Mesenchymal stem cell (in vitro differentiated cells and primary cell): ENCODE measurements around the gene FBXO41.
A peak's percentile ranks its signal among the peaks of the same experiment; 100 is the strongest.

Experiments used
- DNase-seq: peaks from one replicate; pipeline ENCODE4 v3.0.0-alpha.2; 2013
- H2AFZ ChIP-seq: one replicate; pipeline ENCODE4 v1.6.1; 2013; ENCODE audit warnings: low read depth, mild to moderate bottlenecking, control low read depth, inconsistent platforms, low read length, moderate library complexity
- H2AK5ac ChIP-seq: 2 replicates; pipeline ENCODE4 v1.6.1; 2013; ENCODE audit warnings: low read length, moderate library complexity, mild to moderate bottlenecking, inconsistent platforms; ENCODE audit not compliant: severe bottlenecking
- H2BK120ac ChIP-seq: one replicate; pipeline ENCODE4 v1.6.1; 2013; ENCODE audit warnings: low read depth, mild to moderate bottlenecking, inconsistent platforms, low read length, moderate library complexity
- H2BK12ac ChIP-seq, 2 experiments: one replicate each; pipeline ENCODE4 v1.6.1; 2013; ENCODE audit warnings: inconsistent platforms in 2 of 2, low read length in 2 of 2, mild to moderate bottlenecking in 2 of 2, moderate library complexity in 2 of 2, control low read depth in 1 of 2
- H2BK15ac ChIP-seq: one replicate; pipeline ENCODE4 v1.6.1; 2013; ENCODE audit warnings: mild to moderate bottlenecking, low read depth, inconsistent platforms; ENCODE audit not compliant: poor library complexity, severe bottlenecking
- H2BK5ac ChIP-seq: 2 replicates; pipeline ENCODE4 v1.6.1; 2013; ENCODE audit warnings: low read depth, mild to moderate bottlenecking, low read length, control low read depth, inconsistent platforms; ENCODE audit not compliant: poor library complexity, severe bottlenecking
- H3K14ac ChIP-seq, 2 experiments: one replicate each; pipeline ENCODE4 v1.6.1; 2013; ENCODE audit warnings: inconsistent platforms in 2 of 2, low read length in 2 of 2, control low read depth in 1 of 2, mild to moderate bottlenecking in 1 of 2, moderate library complexity in 1 of 2
- H3K18ac ChIP-seq, 2 experiments: one replicate each; pipeline ENCODE4 v1.6.1; 2013; ENCODE audit warnings: inconsistent platforms in 2 of 2, low read length in 2 of 2, control low read depth in 1 of 2, low read depth in 1 of 2, mild to moderate bottlenecking in 1 of 2
- H3K23ac ChIP-seq, 2 experiments: one replicate each; pipeline ENCODE4 v1.6.1; 2013; ENCODE audit warnings: inconsistent platforms in 2 of 2, low read length in 2 of 2, mild to moderate bottlenecking in 2 of 2, moderate library complexity in 2 of 2, control low read depth in 1 of 2
- H3K27ac ChIP-seq: 2 replicates; pipeline ENCODE4 v1.5.1; 2013; ENCODE audit warnings: mild to moderate bottlenecking, moderate library complexity, low read length, control low read depth, inconsistent platforms; ENCODE audit not compliant: poor library complexity, severe bottlenecking
- H3K27me3 ChIP-seq, 2 experiments: 2 replicates each; pipeline versions ENCODE4 v1.6.1 to v1.7.0; 2013; ENCODE audit warnings: low read length in 2 of 2, mild to moderate bottlenecking in 2 of 2, moderate library complexity in 2 of 2, control low read depth in 1 of 2, inconsistent platforms in 1 of 2; ENCODE audit not compliant: control insufficient read depth in 1 of 2, insufficient read depth in 1 of 2
- H3K36me3 ChIP-seq, 2 experiments: 2 replicates each; pipeline versions ENCODE4 v1.6.1 to v1.7.0; 2013; ENCODE audit warnings: low read length in 2 of 2, control low read depth in 1 of 2, inconsistent platforms in 1 of 2, low read depth in 1 of 2, mild to moderate bottlenecking in 1 of 2; ENCODE audit not compliant: insufficient read depth in 2 of 2, control insufficient read depth in 1 of 2
- H3K4ac ChIP-seq, 2 experiments: one replicate each; pipeline ENCODE4 v1.6.1; 2013; ENCODE audit warnings: inconsistent platforms in 2 of 2, low read length in 2 of 2, mild to moderate bottlenecking in 2 of 2, moderate library complexity in 2 of 2, control low read depth in 1 of 2, low read depth in 1 of 2
- H3K4me1 ChIP-seq: 2 replicates; pipeline ENCODE4 v1.6.1; 2013; ENCODE audit warnings: low read depth, low read length, control low read depth; ENCODE audit not compliant: control insufficient read depth, insufficient read depth
- H3K4me2 ChIP-seq: 2 replicates; pipeline ENCODE4 v1.6.1; 2013; ENCODE audit warnings: low read length, mild to moderate bottlenecking, inconsistent platforms; ENCODE audit not compliant: poor library complexity, severe bottlenecking
- H3K4me3 ChIP-seq, 2 experiments: 2 replicates each; pipeline versions ENCODE4 v1.5.1 to v1.7.0; 2013; ENCODE audit warnings: low read length in 2 of 2, mild to moderate bottlenecking in 2 of 2, control low read depth in 1 of 2, low read depth in 1 of 2; ENCODE audit not compliant: insufficient read depth in 1 of 2
- H3K79me1 ChIP-seq: replicated peaks from 2 replicates; pipeline ENCODE4 v1.6.1; 2013; ENCODE audit warnings: mild to moderate bottlenecking, control low read depth, low read length, inconsistent platforms; ENCODE audit not compliant: poor library complexity, severe bottlenecking
- H3K9ac ChIP-seq: 2 replicates; pipeline ENCODE4 v1.7.0; 2013; ENCODE audit warnings: mild to moderate bottlenecking, low read length, moderate library complexity
- H3K9me3 ChIP-seq: 2 replicates; pipeline ENCODE4 v1.7.0; 2013; ENCODE audit warnings: mild to moderate bottlenecking, low read length; ENCODE audit not compliant: control insufficient read depth
- H4K8ac ChIP-seq: one replicate; pipeline ENCODE4 v1.6.1; 2013; ENCODE audit warnings: inconsistent platforms, mild to moderate bottlenecking, low read length, moderate library complexity
- H4K91ac ChIP-seq: one replicate; pipeline ENCODE4 v1.6.1; 2013; ENCODE audit warnings: mild to moderate bottlenecking, low read length, inconsistent platforms
- WGBS: methylation state at CpG from one replicate; pipeline ENCODE4 v1.1.7; 2013; ENCODE audit warnings: mixed read lengths; 5-methylcytosine and 5-hydroxymethylcytosine counted together

Gene FBXO41

GRCh38 chr2:73291461-73292315 lies 7.4 kb upstream of the FBXO41 start:
- Histone ChIP-seq H2AK5ac (no peak overlapping the region), H2BK12ac (no peak overlapping the region)
- WGBS: 2% methylated on average over 54 of the region's 82 CpGs

GRCh38 chr2:73291093-73291460 lies 6.8 kb upstream of the FBXO41 start:
- Histone ChIP-seq H3K4me2 (peak overlapping the region; percentile 57), H4K8ac (no peak overlapping the region), H3K18ac (no peak overlapping the region), H4K91ac (no peak overlapping the region), H3K23ac (no peak overlapping the region), H2AFZ (no peak overlapping the region), H2BK15ac (no peak overlapping the region), H2BK120ac (no peak overlapping the region), H3K4me1 (peaks cover 24% of the 10 kb centered on the region), H3K14ac (no peak overlapping the region), H2AK5ac (no peak overlapping the region), H3K9ac (no peak overlapping the region), H3K27ac (no peak overlapping the region), H3K9me3 (peaks cover 5% of the 10 kb centered on the region), H3K4ac (no peak overlapping the region), H2BK5ac (no peak overlapping the region), H3K36me3 (no peaks in the 10 kb centered on the region), H3K4me3 (peak overlapping the region in 1 of 2 experiments; percentile 37), H3K27me3 (peaks cover 94 to 96% of the 10 kb centered on the region in 2 experiments), H3K79me1 (no peaks in the 10 kb centered on the region), H2BK12ac (no peak overlapping the region)
- WGBS: 13% methylated on average over 17 of the region's 34 CpGs
- peak; percentile 60 for DNase-seq

More at GRCh38 chr2:73291461-73292315, 7.4 kb upstream of the FBXO41 start:
- H3K18ac ChIP-seq: no peak overlapping the region
- H2BK15ac ChIP-seq: no peak overlapping the region
- H3K27me3 ChIP-seq: peaks cover 94 to 96% of the 10 kb centered on the region in 2 experiments
- no peak for DNase-seq
- peak overlapping the region; percentile 57 for H3K4me2 ChIP-seq
- no peak overlapping the region for H2BK5ac ChIP-seq
- H3K36me3 ChIP-seq: no peaks in the 10 kb centered on the region
- peaks cover 5% of the 10 kb centered on the region for H3K9me3 ChIP-seq
- peaks cover 24% of the 10 kb centered on the region for H3K4me1 ChIP-seq
- H3K14ac ChIP-seq: no peak overlapping the region
- H4K8ac ChIP-seq: no peak overlapping the region
- H2AFZ ChIP-seq: no peak overlapping the region
- H3K9ac ChIP-seq: no peak overlapping the region
- no peak overlapping the region for H3K23ac ChIP-seq
- no peak overlapping the region for H2BK120ac ChIP-seq
- no peak overlapping the region for H3K4ac ChIP-seq
- no peaks in the 10 kb centered on the region for H3K79me1 ChIP-seq
- H3K27ac ChIP-seq: no peak overlapping the region
- no peak overlapping the region for H4K91ac ChIP-seq
- H3K4me3 ChIP-seq: peak overlapping the region in 1 of 2 experiments; percentile 37

- Histone ChIP-seq H3K9me3 (peaks cover 5% of the 10 kb centered on the region), H2AFZ (no peak overlapping the region), H3K36me3 (no peaks in the 10 kb centered on the region), H4K8ac (no peak overlapping the region), H2BK120ac (no peak overlapping the region), H3K18ac (no peak overlapping the region), H3K4me3 (no peak overlapping the region), H2BK12ac (no peak overlapping the region), H3K4ac (no peak overlapping the region), H3K14ac (no peak overlapping the region), H3K23ac (no peak overlapping the region), H3K27ac (no peak overlapping the region), H2AK5ac (no peak overlapping the region), H3K4me1 (peaks cover 24% of the 10 kb centered on the region), H2BK5ac (no peak overlapping the region), H2BK15ac (no peak overlapping the region), H3K9ac (no peak overlapping the region), H3K27me3 (peaks cover 94 to 96% of the 10 kb centered on the region in 2 experiments), H4K91ac (no peak overlapping the region), H3K4me2 (no peak overlapping the region), H3K79me1 (no peaks in the 10 kb centered on the region)
- WGBS: 37% methylated on average over 3 of the region's 6 CpGs
- peak; percentile 40 for DNase-seq
Measured at GRCh38 chr2:73290049-73290839, 6.0 kb upstream of the FBXO41 start.

GRCh38 chr2:73289304-73289703 lies 5.0 kb upstream of the FBXO41 start:
- no peak for DNase-seq
- H3K9me3 ChIP-seq: peaks cover 1% of the 10 kb centered on the region
- H4K8ac ChIP-seq: no peak overlapping the region

More at GRCh38 chr2:73289304-73289703, 5.0 kb upstream of the FBXO41 start:
- Histone ChIP-seq H3K18ac (no peak overlapping the region), H3K27me3 (peaks cover 92 to 93% of the 10 kb centered on the region in 2 experiments), H3K4me3 (no peak overlapping the region), H3K9ac (no peak overlapping the region), H3K79me1 (no peaks in the 10 kb centered on the region), H2BK12ac (no peak overlapping the region), H3K4me2 (no peak overlapping the region), H2BK120ac (no peak overlapping the region), H3K36me3 (no peaks in the 10 kb centered on the region), H2AK5ac (no peak overlapping the region), H3K4ac (no peak overlapping the region), H3K27ac (no peak overlapping the region), H4K91ac (no peak overlapping the region), H2AFZ (no peak overlapping the region), H3K23ac (no peak overlapping the region), H2BK5ac (no peak overlapping the region), H3K4me1 (peaks cover 32% of the 10 kb centered on the region), H2BK15ac (no peak overlapping the region), H3K14ac (no peak overlapping the region)
